GM13977 (cell line): Measurements from ENCODE around the gene PRKAR1B.
A peak's percentile ranks its signal among the peaks of the same experiment; 100 is the strongest.
"Not testable (repeated sequence)": the region's sequence is repeated elsewhere in the genome, so short reads cannot be mapped to it uniquely, and the experiment has no call there.

ENCODE experiments used
- DNase-seq: peaks from one replicate; pipeline ENCODE4 v3.0.0; 2012; ENCODE audit warnings: low spot score
- in situ Hi-C: fragments of 300-500 bp; cut with MboI; formaldehyde crosslinking; loops from one replicate; pipeline ENCODE4 v1.12.0; 2022; ENCODE audit warnings: low sequenced_read_pairs, low pct_unique_long_range_greater_than_20kb, mixed read lengths, inconsistent platforms; ENCODE audit not compliant: unreplicated experiment
- TF ChIP-seq, protein P1 (sequence below): IDR thresholded peaks from 2 replicates; pipeline ENCODE4 v1.5.1; 2012; ENCODE audit warnings: mild to moderate bottlenecking, control low read depth; ENCODE audit not compliant: insufficient read depth; ENCODE audit errors: extremely low read depth, missing control alignments

PRKAR1B gene

DNA sequence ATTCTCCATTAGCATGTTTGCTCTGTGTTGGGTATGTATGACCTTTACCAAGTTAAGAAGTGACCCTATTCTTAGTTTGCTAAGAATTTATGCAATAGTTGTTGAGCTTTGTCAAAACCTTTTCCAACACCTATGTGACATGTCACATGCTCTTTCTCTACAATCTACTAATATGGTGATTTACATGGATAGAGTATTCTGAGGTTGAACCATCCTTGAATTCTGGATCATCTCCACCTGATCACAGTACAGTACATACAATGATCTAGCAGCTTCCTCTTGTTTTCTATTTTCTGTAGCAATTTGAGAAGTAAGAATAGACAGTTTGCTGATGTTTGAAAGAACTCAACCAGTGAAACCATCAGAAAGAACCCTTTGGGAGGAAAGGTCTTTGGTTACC lies 106.2 kb downstream of the PRKAR1B start:
- TF ChIP-seq, protein P1, sequence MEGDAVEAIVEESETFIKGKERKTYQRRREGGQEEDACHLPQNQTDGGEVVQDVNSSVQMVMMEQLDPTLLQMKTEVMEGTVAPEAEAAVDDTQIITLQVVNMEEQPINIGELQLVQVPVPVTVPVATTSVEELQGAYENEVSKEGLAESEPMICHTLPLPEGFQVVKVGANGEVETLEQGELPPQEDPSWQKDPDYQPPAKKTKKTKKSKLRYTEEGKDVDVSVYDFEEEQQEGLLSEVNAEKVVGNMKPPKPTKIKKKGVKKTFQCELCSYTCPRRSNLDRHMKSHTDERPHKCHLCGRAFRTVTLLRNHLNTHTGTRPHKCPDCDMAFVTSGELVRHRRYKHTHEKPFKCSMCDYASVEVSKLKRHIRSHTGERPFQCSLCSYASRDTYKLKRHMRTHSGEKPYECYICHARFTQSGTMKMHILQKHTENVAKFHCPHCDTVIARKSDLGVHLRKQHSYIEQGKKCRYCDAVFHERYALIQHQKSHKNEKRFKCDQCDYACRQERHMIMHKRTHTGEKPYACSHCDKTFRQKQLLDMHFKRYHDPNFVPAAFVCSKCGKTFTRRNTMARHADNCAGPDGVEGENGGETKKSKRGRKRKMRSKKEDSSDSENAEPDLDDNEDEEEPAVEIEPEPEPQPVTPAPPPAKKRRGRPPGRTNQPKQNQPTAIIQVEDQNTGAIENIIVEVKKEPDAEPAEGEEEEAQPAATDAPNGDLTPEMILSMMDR = no peak
- in situ Hi-C loops = no loop called here
- DNase-seq = no peak

DNA sequence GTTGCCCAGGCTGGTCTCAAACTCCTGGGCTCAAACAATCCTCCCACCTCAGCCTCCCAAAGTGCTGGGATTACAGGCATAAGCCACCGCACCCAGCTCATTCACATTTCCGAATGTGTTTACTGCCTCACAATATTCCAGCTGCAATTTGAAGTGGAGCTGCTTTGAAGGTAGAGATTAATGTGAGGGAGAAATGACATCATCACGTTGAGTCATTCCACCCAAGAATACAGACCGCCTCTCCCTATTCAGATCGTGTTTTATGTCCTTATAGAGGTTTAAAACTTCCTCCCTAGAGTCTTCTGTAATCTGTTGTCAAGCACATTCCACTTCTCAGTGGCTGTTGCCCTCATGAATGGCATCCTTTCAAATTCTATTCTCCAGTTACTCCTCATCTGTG lies 107.0 kb downstream of the PRKAR1B start:
- DNase-seq = no peak
- TF ChIP-seq, protein P1 = no peak
- in situ Hi-C loops = no loop called here

DNA sequence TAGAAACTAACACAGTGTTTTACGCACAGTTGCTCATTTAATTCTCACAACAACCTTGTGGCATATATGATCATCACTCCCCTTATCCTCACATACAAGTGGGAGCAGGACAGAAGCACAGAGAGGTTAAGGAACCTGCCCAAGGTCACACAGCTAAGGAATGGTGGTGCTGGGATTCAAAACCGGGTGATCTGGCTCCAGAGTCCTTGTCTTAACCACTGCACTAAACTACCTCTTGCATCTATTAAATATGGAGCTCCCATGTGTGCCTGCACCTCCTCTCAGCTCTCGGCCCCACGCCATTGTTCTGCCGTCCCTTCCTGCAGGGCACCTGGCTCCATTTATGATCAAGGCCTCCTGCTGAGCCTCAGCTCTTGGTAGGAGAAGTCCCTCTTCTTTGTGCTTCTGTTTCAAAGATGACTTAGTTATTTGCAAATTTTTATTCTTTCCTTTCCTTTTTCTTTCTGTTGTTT lies 107.7 kb downstream of the PRKAR1B start:
- in situ Hi-C loops = no loop called here
- TF ChIP-seq, protein P1 = no peak
- no peak for DNase-seq

DNA sequence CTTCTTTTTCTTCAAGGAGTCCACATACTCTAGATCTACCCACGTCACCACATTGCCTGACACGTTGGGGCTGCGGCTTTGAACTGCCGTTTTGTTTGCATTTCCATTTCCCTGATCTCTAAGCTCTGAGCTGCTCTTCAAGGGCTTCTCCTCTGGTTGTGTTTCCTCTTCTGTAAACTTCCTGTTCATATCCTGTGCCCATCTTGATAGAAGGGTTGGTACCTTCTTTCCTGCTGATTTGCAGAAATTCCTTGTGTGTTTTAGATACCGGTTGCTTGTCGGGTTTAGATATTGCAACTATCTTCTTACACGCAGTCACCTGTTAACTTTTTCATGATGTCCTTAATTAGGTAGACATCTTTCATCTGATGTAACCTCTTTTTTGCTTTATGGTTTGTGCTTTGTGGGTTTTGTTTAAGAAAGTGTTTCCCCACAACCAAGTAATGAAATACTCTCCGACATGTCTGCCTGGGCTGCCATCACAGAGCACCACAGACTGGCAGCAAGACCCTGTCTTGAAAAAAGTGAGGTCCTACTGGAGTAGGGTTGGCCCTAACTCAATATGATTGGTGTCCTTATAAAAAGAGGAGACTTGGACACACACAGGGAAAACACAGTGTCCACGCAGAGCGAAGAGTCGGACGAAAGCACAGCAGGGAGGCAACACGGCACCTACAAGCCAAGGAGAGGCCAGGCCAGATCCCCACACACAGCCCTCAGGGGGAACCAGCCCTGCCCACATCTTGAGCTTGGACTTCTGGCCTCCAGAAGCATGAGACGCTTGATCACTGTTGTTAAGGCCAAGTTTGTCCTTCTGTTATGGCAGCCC lies 108.3 kb downstream of the PRKAR1B start:
- DNase-seq = peak; percentile 37
- in situ Hi-C loops = no loop called here
- TF ChIP-seq, protein P1 = no peak

DNA sequence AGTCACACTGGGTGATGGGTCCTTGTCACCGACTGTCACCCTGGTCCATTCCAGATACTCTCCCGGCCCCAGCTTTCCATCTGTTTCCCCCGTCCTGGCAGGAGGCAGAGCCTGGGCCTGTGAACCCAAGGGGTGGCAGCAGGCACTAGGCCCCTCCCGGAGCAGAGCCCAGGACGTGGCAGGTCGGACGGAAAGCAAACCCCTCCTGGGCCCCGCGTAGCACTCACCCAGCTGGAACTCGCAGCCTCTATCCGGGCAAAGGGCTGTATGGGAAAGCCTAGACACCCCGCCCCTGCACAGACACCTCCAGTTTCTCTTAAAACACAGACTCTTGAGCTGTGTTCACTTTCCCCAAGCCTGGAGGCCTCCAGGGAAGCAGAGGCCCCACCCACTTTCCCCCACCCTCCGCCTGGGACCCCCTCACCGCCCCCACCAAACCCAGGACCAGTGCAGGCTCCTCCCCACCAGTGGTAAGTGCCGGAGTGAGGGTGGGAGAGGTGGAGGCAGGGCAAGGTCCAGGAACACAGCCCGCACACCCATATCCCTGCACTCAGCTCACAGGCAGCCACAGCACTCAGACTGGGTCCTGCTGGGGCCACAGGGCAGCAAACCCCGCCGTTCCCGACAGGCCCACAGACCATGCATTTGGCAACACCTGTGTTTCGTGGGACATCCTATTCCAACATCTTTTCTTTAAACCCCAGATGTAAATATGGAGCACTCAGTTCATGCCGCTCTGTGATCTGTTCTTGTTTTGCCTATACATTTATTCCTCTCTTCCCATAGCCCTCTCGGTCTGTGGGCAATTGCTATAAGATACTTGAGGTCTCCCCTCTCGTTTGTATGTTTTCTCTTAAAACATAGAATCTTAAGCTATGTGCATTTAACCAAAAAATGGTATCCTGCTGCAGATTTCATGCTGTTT lies 109.2 kb downstream of the PRKAR1B start:
- DNase-seq = no peak
- in situ Hi-C loops = no loop called here
- TF ChIP-seq, protein P1 = no peak

DNA sequence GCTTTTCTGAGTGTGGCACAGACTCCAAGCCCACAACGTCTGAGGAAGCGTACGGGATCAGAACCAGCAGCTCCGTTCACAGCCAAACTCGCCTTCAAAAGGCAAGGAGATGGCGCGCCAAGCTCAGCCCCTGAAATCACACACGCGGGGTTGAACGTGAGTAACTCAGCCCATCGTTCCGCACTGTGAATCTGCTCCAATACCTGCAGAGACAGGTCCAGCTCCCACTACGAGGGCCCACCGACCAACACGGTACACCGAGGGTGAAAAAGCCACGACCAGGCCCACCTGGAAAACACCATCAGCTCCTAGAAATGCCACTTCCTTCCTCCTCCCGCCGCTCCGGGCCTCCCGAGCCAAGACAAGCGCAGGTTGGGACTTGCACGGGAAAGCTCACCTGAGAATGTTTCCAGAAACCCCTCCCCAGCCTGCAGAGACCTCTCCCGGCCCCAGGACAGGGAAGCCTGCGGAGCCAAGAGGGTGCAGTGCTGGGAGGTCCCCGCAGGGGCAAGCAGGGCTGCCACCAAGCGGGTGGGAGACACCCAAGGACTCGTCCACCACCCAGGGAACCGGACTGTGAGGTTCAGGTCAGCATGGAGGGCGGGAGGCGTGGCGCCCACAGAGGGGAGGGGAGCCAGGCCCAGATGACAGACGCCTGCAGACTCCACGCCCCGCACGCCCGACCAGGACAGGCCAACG lies 113.5 kb downstream of the PRKAR1B start:
- DNase-seq = no peak
- TF ChIP-seq, protein P1 = no peak
- in situ Hi-C loops = no loop called here

DNA sequence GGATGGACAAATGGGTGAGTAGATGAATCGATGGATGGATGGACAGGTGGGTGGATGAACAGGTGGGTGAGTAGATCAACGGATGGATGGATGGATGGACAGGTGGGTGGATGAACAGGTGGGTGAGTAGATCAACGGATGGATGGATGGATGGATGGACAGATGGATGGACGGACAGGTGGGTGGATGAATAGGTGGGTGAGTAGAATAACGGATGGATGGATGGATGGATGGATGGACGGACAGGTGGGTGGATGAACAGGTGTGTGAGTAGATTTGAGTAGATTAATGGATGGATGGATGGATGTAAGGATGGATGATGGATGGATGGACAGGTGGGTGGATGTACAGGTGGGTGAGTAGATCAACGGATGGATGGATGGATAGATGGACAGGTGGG lies 115.2 kb downstream of the PRKAR1B start:
- in situ Hi-C loops, DNase-seq: not testable (repeated sequence)
